ENCODE results near the gene ANAPC2.
"Not testable (repeated sequence)": the region's sequence is repeated elsewhere in the genome, so short reads cannot be mapped to it uniquely, and the experiment has no call there.

Gene ANAPC2

GRCh38 chr9:137136261-137136880, 52.0 kb downstream of the ANAPC2 start:
- no peak for DNase-seq (ENCODE audit: low spot score)

GRCh38 chr9:137135154-137135553, 53.2 kb downstream of the ANAPC2 start:
- not testable (repeated sequence) for H3K4me3 ChIP-seq; H3K27ac ChIP-seq; DNase-seq (ENCODE audit: low spot score)

More at GRCh38 chr9:137136261-137136880, 52.0 kb downstream of the ANAPC2 start:
- Histone ChIP-seq H3K27ac (no peak overlapping the region), H3K4me3 (no peak overlapping the region)
- no peak for TF ChIP-seq CTCF (IDR thresholded peaks at IDR 0.05)

- no peak overlapping the region for H3K4me3 ChIP-seq
- no peak for DNase-seq (ENCODE audit: low spot score)
- no peak for TF ChIP-seq CTCF (IDR thresholded peaks at IDR 0.05)
- no peak overlapping the region for H3K27ac ChIP-seq
These were observed 54.2 kb downstream of the ANAPC2 start for GRCh38 chr9:137134191-137134590.

GRCh38 chr9:137130176-137130755, 58.1 kb downstream of the ANAPC2 start:
- H3K4me3 ChIP-seq: peak overlapping the region; percentile 80
- no peak for DNase-seq (ENCODE audit: low spot score)
- TF ChIP-seq CTCF (IDR thresholded peaks at IDR 0.05): no peak
- peak overlapping the region in 1 of 2 donors; percentile 70 for H3K27ac ChIP-seq

GRCh38 chr9:137129456-137130175, 58.7 kb downstream of the ANAPC2 start:
- Histone ChIP-seq H3K4me3 (peak overlapping the region; percentile 80), H3K27ac (peak overlapping the region; percentile 19 to 70)
- DNase-seq (ENCODE audit: low spot score): peak; percentile 82
- no peak for TF ChIP-seq CTCF (IDR thresholded peaks at IDR 0.05)

- no peak for TF ChIP-seq CTCF (IDR thresholded peaks at IDR 0.05)
- Histone ChIP-seq H3K4me3 (peak overlapping the region; percentile 80), H3K27ac (peak overlapping the region; percentile 19 to 70)
- no peak for DNase-seq (ENCODE audit: low spot score)
These were observed 59.4 kb downstream of the ANAPC2 start for GRCh38 chr9:137128862-137129455.

- Histone ChIP-seq H3K4me3 (peak overlapping the region; percentile 80), H3K27ac (no peak overlapping the region)
- no peak for DNase-seq (ENCODE audit: low spot score)
- TF ChIP-seq CTCF (IDR thresholded peaks at IDR 0.05): no peak
These were observed 60.0 kb downstream of the ANAPC2 start for GRCh38 chr9:137128158-137128861.
